GM12865 (cell line): Measurements from ENCODE around the gene PEPD.

Source experiments
- DNase-seq: peaks from one replicate; pipeline ENCODE4 v3.0.0; 2010; ENCODE audit warnings: low read depth
- H3K4me3 ChIP-seq: 2 replicates; pipeline ENCODE4 v1.5.1; 2011; ENCODE audit warnings: mild to moderate bottlenecking, low read depth, low read length, control low read depth
- TF ChIP-seq, protein P1 (sequence below): IDR thresholded peaks from 2 replicates; pipeline ENCODE4 v1.5.1; 2011; ENCODE audit warnings: low read length, control low read depth, low read depth, inconsistent platforms; ENCODE audit not compliant: insufficient read depth; ENCODE audit errors: missing control alignments

Gene PEPD

DNA sequence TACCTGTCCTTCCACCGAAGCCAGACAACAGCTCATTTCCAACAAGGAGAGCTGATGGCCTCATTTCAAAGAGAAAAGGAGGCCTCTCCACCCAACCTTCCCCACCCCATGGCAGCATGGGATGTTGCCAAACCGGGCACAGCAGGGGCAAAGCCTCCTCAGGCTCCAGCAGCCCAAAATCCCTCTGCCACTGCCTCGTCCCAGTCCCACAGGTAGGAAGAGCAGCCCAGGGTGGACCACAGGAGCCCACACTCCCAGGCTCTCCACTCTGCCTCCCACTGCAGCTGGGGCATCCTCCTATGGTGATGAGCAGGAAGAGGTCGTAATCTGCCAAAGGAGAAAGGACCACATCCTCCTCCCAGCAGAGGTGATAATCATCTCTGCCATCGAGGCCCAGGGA, 50.9 kb downstream of the PEPD start:
- DNase-seq = no peak
- TF ChIP-seq, protein P1, sequence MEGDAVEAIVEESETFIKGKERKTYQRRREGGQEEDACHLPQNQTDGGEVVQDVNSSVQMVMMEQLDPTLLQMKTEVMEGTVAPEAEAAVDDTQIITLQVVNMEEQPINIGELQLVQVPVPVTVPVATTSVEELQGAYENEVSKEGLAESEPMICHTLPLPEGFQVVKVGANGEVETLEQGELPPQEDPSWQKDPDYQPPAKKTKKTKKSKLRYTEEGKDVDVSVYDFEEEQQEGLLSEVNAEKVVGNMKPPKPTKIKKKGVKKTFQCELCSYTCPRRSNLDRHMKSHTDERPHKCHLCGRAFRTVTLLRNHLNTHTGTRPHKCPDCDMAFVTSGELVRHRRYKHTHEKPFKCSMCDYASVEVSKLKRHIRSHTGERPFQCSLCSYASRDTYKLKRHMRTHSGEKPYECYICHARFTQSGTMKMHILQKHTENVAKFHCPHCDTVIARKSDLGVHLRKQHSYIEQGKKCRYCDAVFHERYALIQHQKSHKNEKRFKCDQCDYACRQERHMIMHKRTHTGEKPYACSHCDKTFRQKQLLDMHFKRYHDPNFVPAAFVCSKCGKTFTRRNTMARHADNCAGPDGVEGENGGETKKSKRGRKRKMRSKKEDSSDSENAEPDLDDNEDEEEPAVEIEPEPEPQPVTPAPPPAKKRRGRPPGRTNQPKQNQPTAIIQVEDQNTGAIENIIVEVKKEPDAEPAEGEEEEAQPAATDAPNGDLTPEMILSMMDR = no peak
- no peak overlapping the region for H3K4me3 ChIP-seq

DNA sequence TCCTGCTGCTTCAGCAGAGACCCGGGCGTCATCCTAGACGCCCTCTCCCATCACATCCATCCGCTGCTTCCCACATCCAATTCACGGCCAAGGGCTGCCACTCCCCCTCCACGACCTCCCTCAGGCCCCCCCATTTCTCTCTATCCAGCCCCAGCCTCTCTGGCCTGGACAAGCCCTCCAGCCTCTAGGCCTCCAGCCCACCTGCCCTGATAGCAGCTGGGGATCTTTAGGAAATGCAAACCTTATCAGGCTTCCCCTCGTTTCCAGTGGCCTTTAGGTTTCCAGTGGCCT, 51.6 kb downstream of the PEPD start:
- TF ChIP-seq, protein P1 = no peak
- H3K4me3 ChIP-seq = no peak overlapping the region
- no peak for DNase-seq

DNA sequence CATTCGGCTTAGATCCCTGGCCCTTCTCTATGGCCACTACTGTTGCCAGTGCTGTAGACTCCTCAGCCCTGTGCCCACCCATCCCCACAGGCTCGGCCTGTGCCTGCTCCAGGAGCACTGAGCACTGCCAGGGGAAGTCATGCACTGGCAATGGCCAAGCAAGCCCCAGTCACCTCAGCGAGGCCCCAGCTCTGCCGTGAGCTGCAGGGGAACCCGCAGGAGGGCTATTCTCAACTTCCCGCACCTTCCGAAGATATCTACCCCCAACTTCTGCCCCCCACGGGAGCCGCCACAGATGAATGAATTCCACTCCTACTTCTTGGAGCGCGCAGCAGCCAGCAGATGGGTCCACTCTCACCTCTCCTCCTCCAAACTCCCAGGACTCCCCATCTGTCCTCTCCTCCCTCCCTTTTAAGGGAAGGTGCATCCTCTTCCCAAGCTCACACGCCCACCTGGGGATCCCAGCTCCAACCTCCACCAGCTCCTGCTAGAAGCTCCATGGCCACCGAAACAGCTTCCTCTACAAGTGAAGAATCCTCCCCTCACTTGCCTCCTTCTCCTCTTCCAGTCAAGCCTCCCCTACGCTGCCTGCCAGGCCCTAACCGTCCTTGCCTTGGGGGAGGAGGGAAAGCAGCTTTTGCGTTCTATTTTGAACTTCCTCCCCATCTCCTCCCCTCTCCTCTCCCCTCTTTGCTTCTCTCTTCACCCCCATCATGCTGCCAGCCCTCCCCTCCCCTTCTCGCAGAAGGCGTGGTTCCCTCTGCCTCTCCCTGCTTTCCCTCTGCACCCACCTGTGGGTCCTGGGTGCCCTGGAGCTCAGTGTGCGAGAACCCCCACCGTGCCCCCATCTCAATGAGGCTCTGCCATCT, 52.2 kb downstream of the PEPD start:
- H3K4me3 ChIP-seq = no peak overlapping the region
- TF ChIP-seq, protein P1 = no peak
- DNase-seq = no peak

DNA sequence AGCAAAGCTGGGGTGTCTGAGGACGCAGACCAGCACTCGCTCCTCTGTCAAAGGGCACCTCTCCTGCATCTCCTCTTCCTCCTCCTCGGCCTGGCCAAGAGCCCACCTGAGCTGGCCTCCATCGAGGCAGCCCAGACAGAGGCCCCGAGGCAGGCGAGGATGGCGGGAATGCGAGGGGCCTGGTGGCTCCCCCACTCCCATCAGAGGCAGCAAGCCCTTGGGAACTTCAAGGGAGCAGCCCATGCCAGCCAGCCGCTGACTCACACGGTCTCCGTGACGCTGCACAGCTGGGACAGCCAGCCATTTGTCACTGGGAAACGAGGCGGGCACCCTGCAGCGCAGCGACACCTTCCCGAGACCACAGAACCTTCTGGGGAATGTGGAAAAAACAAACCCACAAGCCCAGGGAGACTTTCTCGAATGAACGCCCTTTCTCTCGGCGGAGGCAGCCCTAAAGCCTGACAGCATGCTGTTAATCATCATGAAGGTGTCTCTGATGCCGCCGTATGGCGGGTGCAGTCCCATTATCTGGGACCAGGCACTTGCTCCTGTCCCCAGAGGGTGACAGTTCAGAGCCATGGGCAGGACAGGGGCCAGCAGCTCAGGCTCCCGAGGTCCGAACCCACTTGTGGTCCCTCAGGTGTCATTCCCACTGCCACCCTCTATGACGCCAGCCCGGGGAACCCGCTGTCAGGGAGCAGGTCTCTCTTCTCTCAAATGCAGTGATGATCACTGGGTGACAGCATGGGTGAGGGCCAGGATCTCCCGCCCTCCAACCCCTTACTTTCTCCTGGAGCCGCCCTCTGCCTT, 53.0 kb downstream of the PEPD start:
- TF ChIP-seq, protein P1 = no peak
- DNase-seq = no peak
- no peak overlapping the region for H3K4me3 ChIP-seq

DNA sequence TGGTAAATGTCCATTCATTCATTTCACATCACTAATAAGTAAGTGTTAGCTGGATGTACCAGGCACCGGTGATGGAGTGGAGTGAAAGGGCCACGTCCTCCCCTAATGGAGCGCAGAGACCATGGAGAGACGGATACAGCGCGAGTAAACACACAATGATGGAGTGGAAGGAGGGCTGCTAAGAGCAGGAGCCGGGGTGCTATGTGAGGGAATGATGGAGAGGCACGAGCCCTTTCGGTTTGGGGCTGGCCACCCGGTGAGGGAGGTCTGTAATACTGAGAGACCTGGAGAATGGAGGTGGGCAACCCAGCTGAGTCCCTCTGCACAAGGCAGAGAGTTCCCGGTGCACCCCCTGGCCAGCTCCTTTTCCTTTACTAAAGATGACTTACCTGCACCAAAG, 53.7 kb downstream of the PEPD start:
- TF ChIP-seq, protein P1 = no peak
- no peak overlapping the region for H3K4me3 ChIP-seq
- no peak for DNase-seq

DNA sequence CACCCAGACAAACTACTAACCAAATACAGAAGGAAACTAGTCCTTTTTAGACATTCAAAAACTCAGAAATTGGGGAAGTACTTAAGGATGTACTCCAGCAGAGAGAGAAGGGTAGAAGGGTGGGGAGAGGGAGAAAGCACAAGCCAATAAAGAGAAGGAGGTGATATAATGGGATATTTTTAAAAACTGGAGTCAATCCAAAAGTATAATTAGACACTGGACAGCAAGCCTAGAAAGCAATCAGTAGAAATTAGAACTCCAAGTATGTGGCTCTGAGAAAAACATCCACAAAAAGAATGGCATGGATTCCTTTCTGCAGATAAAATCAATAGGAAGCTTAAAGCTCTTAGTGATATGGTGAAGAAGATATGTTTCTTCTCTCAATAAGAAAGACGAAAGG, 55.8 kb downstream of the PEPD start:
- DNase-seq = no peak
- H3K4me3 ChIP-seq = no peak overlapping the region

More for the DNA sequence above, 55.8 kb downstream of the PEPD start:
- TF ChIP-seq, protein P1 = no peak
